NCI-H1105 (cell line): ENCODE measurements around the gene RAP2B.
"Not testable (repeated sequence)": the region's sequence is repeated elsewhere in the genome, so short reads cannot be mapped to it uniquely, and the experiment has no call there.

Experiments used
- DNase-seq: peaks from one replicate; lab custom pipeline; 2025; lab: John Stamatoyannopoulos, UW

The RAP2B gene

DNA sequence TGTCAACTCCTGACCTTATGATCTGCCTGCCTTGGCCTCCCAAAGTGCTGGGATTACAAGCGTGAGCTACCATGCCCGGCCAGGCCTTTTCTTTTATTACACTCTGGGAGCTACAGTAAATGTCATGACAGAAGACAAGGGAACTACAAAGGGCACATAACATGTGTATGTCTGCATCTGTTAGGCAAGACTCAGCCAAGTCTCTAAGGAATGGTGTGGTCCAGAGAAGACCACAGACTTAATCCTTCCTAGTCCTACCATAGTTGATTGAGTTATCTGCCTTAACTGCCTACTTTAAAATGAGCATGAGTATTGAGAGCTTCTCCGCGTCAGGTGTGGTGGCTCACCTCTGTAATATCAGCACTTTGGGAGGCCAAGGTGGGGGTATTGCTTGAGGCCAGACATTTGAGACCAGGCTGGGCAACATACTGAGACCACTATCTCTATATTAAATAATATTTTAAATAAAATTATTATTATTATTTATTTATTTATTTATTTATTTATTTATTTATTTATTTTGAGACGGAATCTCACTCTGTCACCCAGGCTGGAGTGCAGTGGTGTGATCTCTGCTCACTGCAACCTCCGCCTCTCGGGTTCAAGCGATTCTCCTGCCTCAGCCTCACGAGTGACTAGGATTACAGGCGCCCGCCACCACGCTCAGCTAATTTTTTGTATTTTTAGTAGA lies 31.9 kb downstream of the RAP2B start:
- not testable (repeated sequence) for DNase-seq

DNA sequence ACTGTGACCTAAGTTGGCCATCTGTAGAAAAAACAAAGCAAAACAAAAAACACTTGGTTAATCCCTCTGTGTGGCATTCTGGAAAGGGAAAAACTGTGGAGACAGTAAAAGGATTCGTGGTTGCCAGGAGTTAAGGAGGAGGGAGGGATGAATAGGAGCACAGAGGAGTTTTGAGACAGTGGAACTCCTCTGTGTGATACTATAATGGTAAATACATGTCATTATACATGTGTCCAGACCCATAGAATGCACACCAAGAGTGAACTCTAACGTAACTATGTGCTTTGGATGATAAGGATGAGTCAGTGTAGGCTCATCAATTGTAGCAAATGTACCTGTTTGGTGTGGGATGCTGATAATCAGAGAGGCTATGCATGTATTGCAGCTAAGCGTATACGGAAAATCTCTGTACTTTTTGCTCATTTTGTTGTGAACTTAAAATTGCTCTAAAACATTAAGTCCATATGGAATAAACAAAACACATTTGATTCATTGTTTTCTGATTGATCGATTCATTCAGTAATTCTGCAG lies 33.4 kb downstream of the RAP2B start:
- DNase-seq: no peak

- DNase-seq: no peak
Measured at GRCh38 chr3:153209596-153209995, 47.6 kb downstream of the RAP2B start.

DNA sequence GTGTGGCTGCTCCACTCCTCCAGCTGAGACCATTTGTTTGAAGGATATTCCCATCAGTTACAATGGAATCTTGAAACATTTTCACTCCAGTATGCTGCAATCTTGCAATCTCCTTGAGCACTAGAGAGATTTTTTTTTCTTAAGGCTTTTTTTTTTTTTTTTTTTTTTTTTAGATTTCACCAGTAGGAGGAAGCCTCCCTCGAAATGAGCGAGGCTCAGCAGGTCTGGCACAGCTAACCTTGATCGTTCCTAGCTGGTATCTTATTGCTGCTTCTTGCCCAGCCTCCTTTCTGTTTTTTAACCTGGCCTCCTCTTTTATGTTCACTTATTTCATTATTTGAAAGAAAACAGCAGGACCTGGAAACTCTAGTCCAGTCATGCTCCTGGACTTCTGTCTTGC lies 48.1 kb downstream of the RAP2B start:
- DNase-seq: no peak

DNA sequence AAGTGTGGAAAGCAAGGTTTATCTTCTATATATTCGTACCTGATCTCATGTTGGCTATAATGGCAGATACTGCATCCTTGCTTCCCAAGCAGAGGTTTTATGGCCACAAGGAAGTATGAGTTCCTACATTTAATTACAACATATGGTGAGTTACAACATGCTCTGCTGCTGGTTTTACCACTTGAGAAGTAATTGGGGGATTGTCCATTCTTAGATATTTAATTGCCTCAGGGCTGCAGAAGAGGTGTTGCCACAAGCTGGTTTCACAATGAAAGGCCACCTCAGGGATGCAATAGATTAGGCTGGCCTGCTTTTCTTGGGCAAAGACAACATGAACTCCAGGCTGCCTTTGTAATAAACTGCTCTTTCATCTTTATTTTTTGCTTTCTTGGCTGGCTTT lies 48.6 kb downstream of the RAP2B start:
- no peak for DNase-seq

GRCh38 chr3:153215497-153215896 lies 53.5 kb downstream of the RAP2B start:
- no peak for DNase-seq

- no peak for DNase-seq
Measured at GRCh38 chr3:153215966-153216365, 53.9 kb downstream of the RAP2B start.

DNA sequence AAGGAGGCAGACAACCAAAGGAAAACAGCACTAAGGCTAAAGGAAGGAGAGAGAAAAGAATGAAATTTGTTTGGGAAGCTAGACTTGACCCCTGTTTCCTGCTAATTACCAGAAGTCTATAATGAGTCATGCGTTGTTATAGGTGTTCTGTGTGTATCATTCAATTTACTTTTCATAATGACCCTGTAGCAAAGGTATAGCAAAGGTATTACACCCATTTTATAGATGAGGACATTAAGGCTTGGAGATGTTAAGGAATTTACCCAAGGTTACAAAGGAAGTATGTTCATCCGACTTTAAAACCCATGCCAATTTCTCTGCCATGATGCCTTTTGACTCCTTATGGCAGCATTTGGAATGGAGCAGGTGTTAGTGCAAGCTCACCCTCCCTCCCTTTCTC lies 54.9 kb downstream of the RAP2B start:
- no peak for DNase-seq

- no peak for DNase-seq
Measured at GRCh38 chr3:153219146-153219545, 57.1 kb downstream of the RAP2B start.
